Astrocyte of the spinal cord (primary cell): ENCODE measurements around the gene RAPGEF5.

Source experiments
- DNase-seq: peaks from one replicate; pipeline ENCODE4 v3.0.0; 2011; ENCODE audit warnings: low read depth, low spot score
- H3K4me3 ChIP-seq: 2 replicates; pipeline ENCODE4 v1.5.1; 2011; ENCODE audit warnings: low read depth, mild to moderate bottlenecking, low read length, moderate library complexity
- in situ Hi-C: cut with HindIII; loops from 2 replicates; pipeline ENCODE4 v1.10.0; 2017; ENCODE audit warnings: low sequenced_read_pairs
- TF ChIP-seq, protein P1 (sequence below): IDR thresholded peaks from 2 replicates; pipeline ENCODE4 v1.5.1; 2012; ENCODE audit warnings: low read depth, mild to moderate bottlenecking, low read length, inconsistent platforms

The RAPGEF5 gene

DNA sequence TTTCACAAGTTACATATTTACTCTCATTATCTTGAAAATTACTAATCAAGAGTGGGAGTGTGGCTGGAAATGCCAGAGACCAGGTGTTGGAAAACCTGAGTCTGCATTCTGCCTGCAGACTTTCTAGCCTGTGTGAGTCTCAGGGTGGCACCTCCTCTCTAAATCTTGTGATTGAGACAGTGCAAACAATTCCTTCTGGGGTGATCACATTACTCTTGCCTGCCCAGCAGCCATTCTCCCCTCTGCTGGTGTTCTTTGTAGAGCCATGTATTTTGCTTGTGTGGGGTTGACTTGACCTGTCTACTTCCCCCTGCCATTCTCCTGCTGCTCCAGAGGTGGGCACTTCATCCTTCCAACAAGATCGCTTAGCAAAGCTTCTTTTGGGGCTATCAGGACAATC lies 101.1 kb downstream of the RAPGEF5 start:
- no peak for DNase-seq
- in situ Hi-C loops, result no loop called here
- H3K4me3 ChIP-seq, result no peak overlapping the region
- TF ChIP-seq, protein P1, sequence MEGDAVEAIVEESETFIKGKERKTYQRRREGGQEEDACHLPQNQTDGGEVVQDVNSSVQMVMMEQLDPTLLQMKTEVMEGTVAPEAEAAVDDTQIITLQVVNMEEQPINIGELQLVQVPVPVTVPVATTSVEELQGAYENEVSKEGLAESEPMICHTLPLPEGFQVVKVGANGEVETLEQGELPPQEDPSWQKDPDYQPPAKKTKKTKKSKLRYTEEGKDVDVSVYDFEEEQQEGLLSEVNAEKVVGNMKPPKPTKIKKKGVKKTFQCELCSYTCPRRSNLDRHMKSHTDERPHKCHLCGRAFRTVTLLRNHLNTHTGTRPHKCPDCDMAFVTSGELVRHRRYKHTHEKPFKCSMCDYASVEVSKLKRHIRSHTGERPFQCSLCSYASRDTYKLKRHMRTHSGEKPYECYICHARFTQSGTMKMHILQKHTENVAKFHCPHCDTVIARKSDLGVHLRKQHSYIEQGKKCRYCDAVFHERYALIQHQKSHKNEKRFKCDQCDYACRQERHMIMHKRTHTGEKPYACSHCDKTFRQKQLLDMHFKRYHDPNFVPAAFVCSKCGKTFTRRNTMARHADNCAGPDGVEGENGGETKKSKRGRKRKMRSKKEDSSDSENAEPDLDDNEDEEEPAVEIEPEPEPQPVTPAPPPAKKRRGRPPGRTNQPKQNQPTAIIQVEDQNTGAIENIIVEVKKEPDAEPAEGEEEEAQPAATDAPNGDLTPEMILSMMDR, result no peak

DNA sequence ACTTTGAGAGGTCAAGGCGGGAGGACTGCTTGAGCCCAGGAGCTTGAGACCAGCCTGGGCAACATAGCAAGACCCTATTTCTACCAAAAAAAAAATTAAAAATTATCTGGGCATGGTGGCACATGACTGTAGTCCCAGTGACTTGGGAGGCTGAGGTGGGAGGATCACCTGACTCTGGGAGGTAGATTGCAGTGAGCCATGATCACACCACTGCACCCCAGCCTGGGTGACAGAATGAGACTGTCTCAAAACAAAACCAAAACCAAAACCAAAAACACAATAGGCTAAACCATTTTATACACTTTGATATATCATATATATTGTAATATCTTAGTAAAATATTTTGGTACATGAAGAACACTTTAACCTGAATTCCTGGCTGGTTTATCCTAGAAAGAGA lies 101.6 kb downstream of the RAPGEF5 start:
- DNase-seq, result no peak

GRCh38 chr7:22252936-22253536 lies 103.9 kb downstream of the RAPGEF5 start:
- H3K4me3 ChIP-seq, result no peak overlapping the region
- DNase-seq, result no peak
- TF ChIP-seq, protein P1, result no peak
- in situ Hi-C loops, result no loop called here

More for the DNA sequence above, 101.6 kb downstream of the RAPGEF5 start:
- in situ Hi-C loops, result no loop called here
- H3K4me3 ChIP-seq, result no peak overlapping the region
- TF ChIP-seq, protein P1, result no peak

DNA sequence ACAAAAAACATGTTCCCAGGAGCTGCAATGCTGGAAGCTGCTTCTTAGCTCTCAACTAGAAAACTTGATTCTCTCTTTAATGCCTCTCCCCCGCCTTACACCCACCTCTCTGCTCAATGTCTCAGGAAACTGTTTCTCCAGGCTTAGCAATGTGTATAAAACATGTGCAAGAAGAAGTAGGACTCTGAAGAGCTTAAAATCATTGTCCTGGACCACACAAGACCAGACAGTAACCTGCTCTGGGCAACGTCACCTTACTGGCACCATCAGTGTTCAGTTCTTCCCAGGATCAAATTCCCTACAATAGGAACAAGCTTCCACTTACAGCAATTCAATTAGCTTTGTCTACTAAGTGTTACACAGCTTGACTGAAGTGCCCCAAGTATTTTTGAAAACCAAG lies 104.9 kb downstream of the RAPGEF5 start:
- no peak overlapping the region for H3K4me3 ChIP-seq
- TF ChIP-seq, protein P1, result no peak
- in situ Hi-C loops, result no loop called here
- DNase-seq, result no peak

DNA sequence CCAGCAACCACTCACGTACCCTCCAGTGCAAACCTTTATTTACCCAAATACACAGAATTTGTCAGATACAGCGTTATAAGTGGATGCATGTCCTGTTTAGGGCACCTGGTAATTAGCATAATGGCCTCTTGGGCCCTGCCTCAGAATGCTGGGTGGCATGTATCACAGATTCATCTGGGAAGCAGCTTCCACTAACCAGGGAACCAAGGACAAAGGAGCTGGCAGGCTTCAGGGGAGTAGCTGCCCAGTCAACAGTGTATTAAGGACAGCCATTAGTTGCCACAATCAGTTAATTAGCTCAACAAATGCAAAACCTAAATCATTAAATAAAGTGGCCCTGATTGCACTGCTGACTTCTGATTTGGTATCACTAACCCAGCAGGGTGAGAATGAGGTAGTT lies 105.7 kb downstream of the RAPGEF5 start:
- in situ Hi-C loops, result no loop called here
- DNase-seq, result no peak

GRCh38 chr7:22250390-22250789 lies 106.6 kb downstream of the RAPGEF5 start:
- in situ Hi-C loops, result no loop called here
- DNase-seq, result no peak
- TF ChIP-seq, protein P1, result no peak
- H3K4me3 ChIP-seq, result no peak overlapping the region

More for the DNA sequence above, 105.7 kb downstream of the RAPGEF5 start:
- TF ChIP-seq, protein P1, result no peak
- H3K4me3 ChIP-seq, result no peak overlapping the region
